Common myeloid progenitor, CD34-positive (primary cell): ENCODE measurements around the gene DTD1.
A peak's percentile ranks its signal among the peaks of the same experiment; 100 is the strongest.

Experiments used
- CTCF ChIA-PET: fragments of 350-600 bp; sonication (Branson Sonifier 250); formaldehyde crosslinking; loops from one replicate; lab custom pipeline; 2021; ENCODE audit warnings: antibody characterized with exemption; lab: Charles Lee
- POLR2A ChIA-PET: fragments of 350-600 bp; sonication (Branson Sonifier 250); formaldehyde crosslinking; loops from one replicate; lab custom pipeline; 2021; ENCODE audit warnings: antibody characterized with exemption; lab: Charles Lee
- DNase-seq, 3 donors: peaks; one replicate each; pipeline versions ENCODE4 v3.0.0 to v3.0.0-alpha.2; 2013
- H3K27ac ChIP-seq, 2 experiments: 1 replicate in 1 of 2; 2 replicates in 1 of 2; pipeline ENCODE4 v1.7.0; 2013; ENCODE audit warnings: inconsistent platforms in 2 of 2, low read length in 2 of 2, mild to moderate bottlenecking in 2 of 2, low read depth in 1 of 2, moderate library complexity in 1 of 2; ENCODE audit not compliant: severe bottlenecking in 2 of 2, insufficient read depth in 1 of 2, poor library complexity in 1 of 2
- H3K27me3 ChIP-seq, 5 experiments: replicated peaks in 2 of 5; 1 replicate in 3 of 5; 2 replicates in 2 of 5; pipeline versions ENCODE4 v1.6.1 to v1.7.0; 2013; ENCODE audit warnings: low read length in 4 of 5, mild to moderate bottlenecking in 2 of 5, moderate library complexity in 2 of 5, inconsistent platforms in 1 of 5; ENCODE audit not compliant: insufficient read depth in 5 of 5, control insufficient read depth in 4 of 5
- H3K36me3 ChIP-seq, 4 experiments: 1 replicate in 2 of 4; 2 replicates in 2 of 4; pipeline versions ENCODE4 v1.6.1 to v1.7.0; 2013; ENCODE audit warnings: low read length in 3 of 4, control low read depth in 1 of 4, mild to moderate bottlenecking in 1 of 4; ENCODE audit not compliant: control insufficient read depth in 4 of 4, insufficient read depth in 4 of 4
- H3K4me1 ChIP-seq, 4 experiments: 1 replicate in 3 of 4; 2 replicates in 1 of 4; pipeline versions ENCODE4 v1.6.1 to v1.7.1; 2013; ENCODE audit warnings: low read length in 3 of 4, mild to moderate bottlenecking in 3 of 4, control low read depth in 1 of 4, inconsistent platforms in 1 of 4, moderate library complexity in 1 of 4; ENCODE audit not compliant: control insufficient read depth in 4 of 4, insufficient read depth in 4 of 4; ENCODE audit errors: control extremely low read depth in 1 of 4
- H3K4me3 ChIP-seq, 7 experiments: 1 replicate in 4 of 7; 2 replicates in 3 of 7; pipeline versions ENCODE4 v1.5.1 to v1.7.0; 2013; ENCODE audit warnings: mild to moderate bottlenecking in 7 of 7, low read length in 6 of 7, moderate library complexity in 6 of 7, inconsistent platforms in 2 of 7, low read depth in 2 of 7, control low read depth in 1 of 7; ENCODE audit not compliant: insufficient read depth in 4 of 7, control insufficient read depth in 1 of 7; ENCODE audit errors: extremely low read depth in 1 of 7
- H3K9me3 ChIP-seq, 5 experiments: 1 replicate in 4 of 5; 2 replicates in 1 of 5; pipeline versions ENCODE4 v1.6.1 to v1.7.1; 2013; ENCODE audit warnings: low read length in 4 of 5, mild to moderate bottlenecking in 2 of 5, inconsistent platforms in 1 of 5, low read depth in 1 of 5, moderate library complexity in 1 of 5; ENCODE audit not compliant: control insufficient read depth in 4 of 5, insufficient read depth in 2 of 5; ENCODE audit errors: control extremely low read depth in 1 of 5
- WGBS: methylation state at CpG from one replicate; pipeline ENCODE4 v1.1.5; 2013; ENCODE audit not compliant: insufficient coverage; 5-methylcytosine and 5-hydroxymethylcytosine counted together

The DTD1 gene

DNA sequence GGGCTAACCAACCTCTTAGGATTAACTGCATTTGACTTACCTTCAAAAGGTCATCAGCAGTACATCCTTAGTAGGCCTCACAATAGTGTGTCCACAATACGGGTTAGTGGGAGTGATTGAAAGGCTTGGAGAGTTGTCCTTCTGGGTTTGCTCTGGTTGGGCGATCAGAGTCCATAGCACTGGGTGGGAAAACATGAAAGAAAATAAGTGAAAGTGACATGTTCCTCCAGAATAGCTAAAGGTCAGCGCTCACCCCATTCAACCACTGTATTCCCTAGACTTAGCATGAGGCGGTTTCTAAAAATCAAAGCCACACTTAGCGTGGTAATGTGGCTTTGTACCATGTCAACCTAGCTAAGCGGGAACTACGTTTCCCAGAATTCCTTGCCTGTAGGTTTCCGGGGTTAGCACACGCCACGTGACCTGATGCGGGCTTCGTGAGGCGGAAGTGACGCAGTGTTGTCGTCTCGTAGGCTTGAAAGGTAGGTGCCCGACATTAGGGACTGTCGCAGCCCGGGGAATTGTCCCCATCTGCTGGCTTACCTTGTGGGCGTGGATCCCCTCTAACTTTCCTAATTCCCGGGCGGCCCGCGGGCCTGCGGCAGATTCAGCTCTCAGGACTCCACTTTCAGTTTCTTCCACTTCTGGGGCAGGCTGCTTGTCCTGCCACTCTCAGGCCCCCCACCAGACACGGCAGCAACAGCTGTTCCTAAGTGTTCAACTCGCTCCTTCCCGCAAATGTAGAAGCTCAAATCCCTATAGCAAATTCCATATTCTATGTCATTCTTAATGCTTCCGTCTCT lies 206.0 kb downstream of the DTD1 start:
- Histone ChIP-seq H3K36me3 (no peaks in the 10 kb centered on the region), H3K4me3 (peak overlapping the region; percentile 41 to 94 (median 90)), H3K27me3 (peaks cover 0 to 12% (median 8%) of the 10 kb centered on the region in 5 experiments), H3K27ac (peak overlapping the region; percentile 85 to 94), H3K9me3 (no peaks in the 10 kb centered on the region), H3K4me1 (peaks cover 2 to 11% (median 6%) of the 10 kb centered on the region in 4 experiments)
- 5% methylated on average over 26 of the region's 29 CpGs for WGBS
- DNase-seq: peak; percentile 95 to 96 (median 96)
- ChIA-PET POLR2A (interaction anchor here (0.5 kb wide), 1 partner anchor 24 kb away, joined by 3 read pairs; no protein-coding TSS in a partner anchor), CTCF (interaction anchor here (1.2 to 1.6 kb wide), 2 partner anchors 10 to 162 kb away, joined by 3 to 5 read pairs; no protein-coding TSS in a partner anchor)

DNA sequence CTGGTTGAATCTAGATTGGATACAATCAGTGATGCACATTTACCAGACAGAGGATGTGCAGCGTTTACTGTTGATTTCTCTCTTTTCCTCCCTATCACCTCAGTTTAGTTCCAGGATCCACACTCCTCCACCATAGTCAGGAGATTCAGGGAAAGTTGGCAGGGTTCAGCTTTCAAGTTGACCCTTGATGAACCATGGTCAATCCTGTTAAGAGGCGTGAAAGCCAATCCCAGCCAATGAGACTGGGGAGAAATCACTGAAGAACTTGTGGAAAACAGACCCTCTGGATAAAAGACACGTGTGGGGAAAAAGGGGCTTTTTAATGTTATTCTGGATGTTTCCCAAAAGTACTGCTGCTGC lies 206.6 kb downstream of the DTD1 start:
- peak in 1 of 3 donors; percentile 3 for DNase-seq
- Histone ChIP-seq H3K36me3 (no peaks in the 10 kb centered on the region), H3K4me3 (peak overlapping the region; percentile 41 to 94 (median 90)), H3K4me1 (peaks cover 2 to 11% (median 6%) of the 10 kb centered on the region in 4 experiments), H3K27ac (peak overlapping the region; percentile 85 to 94), H3K9me3 (no peaks in the 10 kb centered on the region), H3K27me3 (peaks cover 0 to 12% (median 8%) of the 10 kb centered on the region in 5 experiments)
- ChIA-PET CTCF (interaction anchor here (1.2 to 1.6 kb wide), 2 partner anchors 9 to 162 kb away, joined by 3 to 5 read pairs; no protein-coding TSS in a partner anchor), POLR2A (no interaction called here)
- WGBS: 82% methylated on average over 3 of the region's 3 CpGs

GRCh38 chr20:18795366-18795765 lies 207.5 kb downstream of the DTD1 start:
- CTCF ChIA-PET: no interaction called here
- no peaks in the 10 kb centered on the region for H3K9me3 ChIP-seq
- H3K4me3 ChIP-seq: no peak overlapping the region
- peaks cover 0 to 12% (median 5%) of the 10 kb centered on the region in 5 experiments for H3K27me3 ChIP-seq
- POLR2A ChIA-PET: no interaction called here
- DNase-seq: no peak
- WGBS: 75% methylated on average over 4 of the region's 4 CpGs
- H3K27ac ChIP-seq: no peak overlapping the region
- H3K36me3 ChIP-seq: no peaks in the 10 kb centered on the region
- H3K4me1 ChIP-seq: peaks cover 2 to 11% (median 6%) of the 10 kb centered on the region in 4 experiments

GRCh38 chr20:18796282-18796833 lies 208.5 kb downstream of the DTD1 start:
- POLR2A ChIA-PET: no interaction called here
- peaks cover 0 to 5% (median 0%) of the 10 kb centered on the region in 5 experiments for H3K27me3 ChIP-seq
- CTCF ChIA-PET: no interaction called here
- no peak overlapping the region for H3K4me3 ChIP-seq
- H3K27ac ChIP-seq: no peak overlapping the region
- peaks cover 2 to 11% (median 6%) of the 10 kb centered on the region in 4 experiments for H3K4me1 ChIP-seq
- no peaks in the 10 kb centered on the region for H3K36me3 ChIP-seq
- H3K9me3 ChIP-seq: no peaks in the 10 kb centered on the region
- no peak for DNase-seq
- WGBS: 100% methylated on average over 1 of the region's 2 CpGs

DNA sequence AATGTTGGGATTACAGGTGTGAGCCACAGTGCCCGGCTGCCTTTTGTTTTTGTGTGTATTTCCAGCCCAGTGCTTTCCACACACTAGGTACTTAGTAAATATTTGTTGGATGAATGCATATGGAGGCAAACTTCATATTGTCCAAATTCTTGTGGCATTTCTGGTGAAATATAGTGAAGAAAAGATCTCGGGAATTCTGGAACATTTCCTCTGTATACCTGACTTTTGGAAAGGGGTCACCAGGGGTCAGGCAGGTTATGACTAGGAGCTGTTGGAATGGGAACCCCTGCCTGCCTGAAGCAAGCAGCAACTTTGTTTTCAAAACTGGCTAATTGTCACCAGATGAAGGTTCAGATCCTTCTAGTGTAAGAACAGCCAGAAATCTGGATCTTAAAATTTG lies 213.7 kb downstream of the DTD1 start:
- no peaks in the 10 kb centered on the region for H3K36me3 ChIP-seq
- 100% methylated on average over 1 of the region's 2 CpGs for WGBS
- H3K27me3 ChIP-seq: no peaks in the 10 kb centered on the region
- H3K4me1 ChIP-seq: no peaks in the 10 kb centered on the region
- ChIA-PET POLR2A (interaction anchor here (0.7 kb wide), 1 partner anchor 412 kb away, joined by 5 read pairs; no protein-coding TSS in a partner anchor), CTCF (interaction anchor here (1.0 kb wide), 1 partner anchor 23 kb away, joined by 4 read pairs; no protein-coding TSS in a partner anchor)
- no peak overlapping the region for H3K27ac ChIP-seq
- no peaks in the 10 kb centered on the region for H3K9me3 ChIP-seq
- H3K4me3 ChIP-seq: no peak overlapping the region
- no peak for DNase-seq

- WGBS: 97% methylated on average over 5 of the region's 7 CpGs
- POLR2A ChIA-PET: no interaction called here
- CTCF ChIA-PET: no interaction called here
These were observed 214.3 kb downstream of the DTD1 start for GRCh38 chr20:18802012-18802634.

More at GRCh38 chr20:18802012-18802634, 214.3 kb downstream of the DTD1 start:
- Histone ChIP-seq H3K27ac (no peak overlapping the region), H3K36me3 (no peaks in the 10 kb centered on the region), H3K27me3 (no peaks in the 10 kb centered on the region), H3K9me3 (no peaks in the 10 kb centered on the region), H3K4me3 (no peak overlapping the region), H3K4me1 (no peaks in the 10 kb centered on the region)
- DNase-seq: no peak
